Upper lobe of left lung (tissue), 6 donors: ENCODE results near the gene C1orf21. TPM values are rescaled to one million over a fixed set of nuclear protein-coding genes. Genes with fewer than 3 reads are reported as not detected.

Experiments used
- ATAC-seq, 2 donors: fragments of 200-7000 bp; cut with Tn5 transposase; one replicate each; pipeline ENCODE4 v1.9.1; 2022; ENCODE audit warnings: mild to moderate bottlenecking in 2 of 2, moderate library complexity in 2 of 2; ENCODE audit not compliant: low FRiP score in 2 of 2
- DNase-seq, 2 donors: peaks; one replicate each; pipeline ENCODE4 v3.0.0-alpha.2; 2019 to 2020
- H3K27ac ChIP-seq, 4 donors: fragments of 200-600 bp; sonication (generic); one replicate each; pipeline ENCODE4 v1.5.1; 2016 to 2019
- H3K27me3 ChIP-seq, 4 donors: fragments of 200-600 bp; sonication (generic); one replicate each; pipeline ENCODE4 v1.5.1; 2017 to 2019
- H3K36me3 ChIP-seq, 4 donors: fragments of 200-600 bp; sonication (generic); one replicate each; pipeline ENCODE4 v1.5.1; 2016 to 2019
- H3K4me1 ChIP-seq, 4 donors: fragments of 200-600 bp; sonication (generic); one replicate each; pipeline ENCODE4 v1.5.1; 2018 to 2019
- H3K4me3 ChIP-seq, 4 donors: fragments of 200-600 bp; sonication (generic); one replicate each; pipeline ENCODE4 v1.5.1; 2017 to 2019; ENCODE audit warnings: mild to moderate bottlenecking in 2 of 4, moderate library complexity in 1 of 4
- H3K9me3 ChIP-seq, 4 donors: fragments of 200-600 bp; sonication (generic); one replicate each; pipeline ENCODE4 v1.5.1; 2018 to 2019
- CTCF ChIP-seq, 6 experiments: fragments of 450-650 bp in 4 of 6; fragments of 200-600 bp in 2 of 6; sonication (generic) in 2 of 6; IDR thresholded peaks; one replicate each; pipeline ENCODE4 v1.5.1; 2016 to 2019; ENCODE audit warnings: antibody characterized with exemption in 6 of 6
- EP300 ChIP-seq, 4 donors: sonication (generic); formaldehyde crosslinking; IDR thresholded peaks; one replicate each; pipeline ENCODE4 v1.5.1; 2017; ENCODE audit warnings: antibody characterized with exemption in 4 of 4, control low read depth in 2 of 4
- POLR2A ChIP-seq, 4 donors: fragments of 450-650 bp; IDR thresholded peaks; one replicate each; pipeline ENCODE4 v1.5.1; 2016 to 2017; ENCODE audit warnings: antibody characterized with exemption in 4 of 4, mild to moderate bottlenecking in 2 of 4
- POLR2AphosphoS5 ChIP-seq, 2 donors: sonication (generic); formaldehyde crosslinking; IDR thresholded peaks; one replicate each; pipeline ENCODE4 v1.5.1; 2017; ENCODE audit warnings: antibody characterized with exemption in 2 of 2
- WGBS, 2 donors: methylation state at CpG; one replicate each; pipeline ENCODE4 v1.1.5; 2017 to 2018; 5-methylcytosine and 5-hydroxymethylcytosine counted together
- total RNA-seq, 6 donors: library from RNA; depleted of rRNA in 4 of 6; stranded (reverse); fragments of >200 nt in 4 of 6; gene quantifications; one replicate each; pipeline versions ENCODE4 v1.1.0 to v1.2.1, GENCODE V29; 2016 to 2021
- donor health status: DM: no; HTN: no; CAD: no; lungs with moderate emphysema.
- donor health status: DM: no; HTN: yes; CAD: no; lungs with severe emphysema.

Gene C1orf21
- total RNA-seq, 6 donors from 2014 or later: 21.4 to 110 (median 49.2) TPM

DNA sequence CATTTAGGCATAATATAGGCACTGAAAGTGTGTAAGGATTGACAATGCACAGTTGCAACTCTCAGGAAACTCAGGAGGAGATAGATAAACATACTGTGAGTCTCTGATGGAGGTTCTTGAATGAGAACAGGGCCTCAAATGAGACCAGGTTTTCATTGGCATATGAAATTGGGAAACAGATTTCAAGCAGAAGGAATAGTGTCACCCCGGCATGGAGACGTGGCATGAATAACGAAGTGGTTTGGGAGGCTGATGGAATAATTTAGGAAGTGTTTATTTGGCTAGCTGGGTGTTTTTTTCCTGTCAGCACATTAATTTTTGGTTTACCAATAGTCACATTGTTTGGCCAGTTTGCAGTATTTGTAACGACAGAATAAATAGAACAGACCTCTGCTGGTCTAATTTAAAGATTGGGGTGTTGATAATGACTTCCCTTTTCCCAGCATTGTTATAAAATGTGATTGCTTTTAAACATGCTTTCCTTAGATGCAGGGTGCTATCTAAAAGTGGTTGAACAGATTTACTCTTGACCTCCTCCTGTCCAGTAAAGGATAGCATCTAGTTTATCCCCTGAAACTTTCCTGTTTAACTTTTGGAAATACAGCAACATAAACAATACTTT is 132.0 kb downstream of the C1orf21 start:
- Histone ChIP-seq H3K4me3 (no peak overlapping the region), H3K27me3 (no peaks in the 10 kb centered on the region), H3K4me1 (peaks cover 0 to 9% (median 6%) of the 10 kb centered on the region in 4 donors), H3K36me3 (no peaks in the 10 kb centered on the region), H3K27ac (no peak overlapping the region), H3K9me3 (no peaks in the 10 kb centered on the region)
- ATAC-seq (no peak), DNase-seq (no peak)
- TF ChIP-seq EP300 (IDR thresholded peaks at IDR 0.05) (no peak), POLR2AphosphoS5 (IDR thresholded peaks at IDR 0.05) (no peak), POLR2A (IDR thresholded peaks at IDR 0.05) (no peak), CTCF (IDR thresholded peaks at IDR 0.05) (no peak)
- 49 to 58% methylated on average over 4 of the region's 4 CpGs for WGBS, 2 donors

GRCh38 chr1:184520336-184520735 is 133.5 kb downstream of the C1orf21 start:
- H3K4me3 ChIP-seq: no peak overlapping the region
- TF ChIP-seq CTCF (IDR thresholded peaks at IDR 0.05) (no peak), POLR2AphosphoS5 (IDR thresholded peaks at IDR 0.05) (no peak), POLR2A (IDR thresholded peaks at IDR 0.05) (no peak), EP300 (IDR thresholded peaks at IDR 0.05) (no peak)
- no peaks in the 10 kb centered on the region for H3K9me3 ChIP-seq
- DNase-seq (no peak), ATAC-seq (no peak)
- 81 to 95% methylated on average over 2 of the region's 2 CpGs for WGBS, 2 donors
- H3K36me3 ChIP-seq: no peaks in the 10 kb centered on the region
- H3K27ac ChIP-seq: no peak overlapping the region
- no peaks in the 10 kb centered on the region for H3K27me3 ChIP-seq
- H3K4me1 ChIP-seq: peaks cover 0 to 7% (median 5%) of the 10 kb centered on the region in 4 donors

DNA sequence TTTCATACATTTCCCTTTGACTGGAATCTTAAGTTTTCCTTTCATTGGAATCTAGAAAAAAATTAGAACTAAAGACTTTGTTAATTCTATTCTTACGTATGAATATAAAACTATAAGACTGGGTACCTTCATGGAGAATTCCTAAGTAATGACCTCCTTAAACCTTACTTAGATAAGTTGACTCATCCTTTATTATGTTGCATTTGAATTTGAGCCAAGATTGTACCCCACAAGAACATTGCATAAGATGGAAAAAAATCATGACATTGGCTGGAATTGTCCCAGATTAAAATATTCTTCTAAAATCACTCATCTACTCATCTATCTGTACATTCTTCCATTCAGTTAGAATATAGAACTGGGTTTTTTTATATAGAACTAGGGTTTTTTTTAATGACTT is 137.4 kb downstream of the C1orf21 start:
- no peak overlapping the region for H3K4me3 ChIP-seq
- H3K9me3 ChIP-seq: no peaks in the 10 kb centered on the region
- ATAC-seq (no peak), DNase-seq (no peak)
- no peaks in the 10 kb centered on the region for H3K36me3 ChIP-seq
- no peak overlapping the region for H3K27ac ChIP-seq
- TF ChIP-seq CTCF (IDR thresholded peaks at IDR 0.05) (no peak), POLR2A (IDR thresholded peaks at IDR 0.05) (no peak), EP300 (IDR thresholded peaks at IDR 0.05) (no peak), POLR2AphosphoS5 (IDR thresholded peaks at IDR 0.05) (no peak)
- H3K27me3 ChIP-seq: no peaks in the 10 kb centered on the region
- 87 to 95% methylated on average over 1 of the region's 1 CpG for WGBS, 2 donors
- H3K4me1 ChIP-seq: peaks cover 0 to under 1% (median 0%) of the 10 kb centered on the region in 4 donors

DNA sequence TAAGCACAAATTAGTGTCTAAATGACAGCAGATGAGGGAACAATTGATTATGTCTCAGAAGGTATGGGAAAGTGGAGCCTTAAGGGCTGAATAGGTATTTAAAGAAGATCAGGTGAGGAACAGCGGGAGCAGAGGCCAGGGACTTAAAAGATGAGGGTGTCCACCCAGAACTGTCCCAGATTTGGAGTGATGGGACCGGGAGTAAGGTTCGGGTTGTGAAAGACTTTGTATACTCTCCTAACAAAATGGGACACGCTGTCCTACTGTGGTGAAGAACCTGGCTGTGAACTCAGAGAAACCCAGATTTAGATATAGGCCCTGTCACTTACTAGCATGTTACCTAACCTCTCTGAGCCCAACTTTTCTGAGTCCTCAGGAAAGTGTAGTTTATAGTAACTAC is 140.6 kb downstream of the C1orf21 start:
- Histone ChIP-seq H3K27me3 (no peaks in the 10 kb centered on the region), H3K36me3 (no peaks in the 10 kb centered on the region), H3K9me3 (no peaks in the 10 kb centered on the region), H3K27ac (no peak overlapping the region), H3K4me1 (peaks cover 0 to 3% (median 0%) of the 10 kb centered on the region in 4 donors), H3K4me3 (no peak overlapping the region)
- TF ChIP-seq CTCF (IDR thresholded peaks at IDR 0.05) (no peak), POLR2A (IDR thresholded peaks at IDR 0.05) (no peak), EP300 (IDR thresholded peaks at IDR 0.05) (no peak), POLR2AphosphoS5 (IDR thresholded peaks at IDR 0.05) (no peak)
- ATAC-seq (no peak), DNase-seq (no peak)
- WGBS, 2 donors: 96 to 97% methylated on average over 4 of the region's 4 CpGs

GRCh38 chr1:184530226-184530625 is 143.4 kb downstream of the C1orf21 start:
- no peak overlapping the region for H3K4me3 ChIP-seq
- H3K9me3 ChIP-seq: no peaks in the 10 kb centered on the region
- H3K27me3 ChIP-seq: no peaks in the 10 kb centered on the region
- peaks cover 0 to 3% (median 0%) of the 10 kb centered on the region in 4 donors for H3K4me1 ChIP-seq
- H3K36me3 ChIP-seq: no peaks in the 10 kb centered on the region
- 92 to 93% methylated on average over 2 of the region's 2 CpGs for WGBS, 2 donors
- H3K27ac ChIP-seq: no peak overlapping the region
- no peak for TF ChIP-seq EP300 (IDR thresholded peaks at IDR 0.05)
- no peak for TF ChIP-seq POLR2A (IDR thresholded peaks at IDR 0.05)
- TF ChIP-seq POLR2AphosphoS5 (IDR thresholded peaks at IDR 0.05): no peak
- TF ChIP-seq CTCF (IDR thresholded peaks at IDR 0.05): no peak
- ATAC-seq (no peak), DNase-seq (no peak)
